Astrocyte of the spinal cord (primary cell): ENCODE results near the gene LHFPL6.

Experiments
- DNase-seq: peaks from one replicate; pipeline ENCODE4 v3.0.0; 2011; ENCODE audit warnings: low read depth, low spot score
- H3K4me3 ChIP-seq: 2 replicates; pipeline ENCODE4 v1.5.1; 2011; ENCODE audit warnings: low read depth, mild to moderate bottlenecking, low read length, moderate library complexity
- in situ Hi-C: cut with HindIII; loops from 2 replicates; pipeline ENCODE4 v1.10.0; 2017; ENCODE audit warnings: low sequenced_read_pairs
- TF ChIP-seq, protein P1 (sequence below): IDR thresholded peaks from 2 replicates; pipeline ENCODE4 v1.5.1; 2012; ENCODE audit warnings: low read depth, mild to moderate bottlenecking, low read length, inconsistent platforms

LHFPL6 gene

DNA sequence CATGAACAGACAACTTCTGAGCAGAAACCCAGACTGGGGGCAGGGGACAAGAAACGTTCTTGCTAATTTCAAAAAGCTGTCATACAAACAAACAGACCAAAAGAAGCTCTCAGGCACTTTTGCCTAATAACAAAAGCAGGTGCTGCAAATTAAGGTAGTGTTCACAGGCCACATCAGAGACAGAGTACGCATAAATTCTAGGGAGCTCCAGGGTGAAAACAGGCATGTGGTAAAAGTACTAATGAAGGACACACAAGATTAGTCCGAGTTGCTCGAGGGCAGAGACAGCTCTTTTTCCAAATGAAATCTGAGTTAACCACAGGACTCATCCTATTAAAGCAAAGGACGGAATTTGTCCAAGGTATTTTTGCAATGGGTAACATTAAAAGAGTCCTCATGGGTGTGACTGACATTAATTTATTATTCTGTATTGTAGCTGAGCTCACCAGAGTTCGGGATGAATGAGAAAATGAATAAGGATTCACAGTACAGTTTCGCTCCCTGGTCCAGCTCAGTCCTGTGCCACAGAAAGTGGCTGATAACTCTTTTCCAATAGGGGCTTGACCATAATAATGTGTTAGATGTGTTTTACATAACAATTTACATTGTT lies 197.3 kb downstream of the LHFPL6 start:
- in situ Hi-C loops: no loop called here
- H3K4me3 ChIP-seq: no peak overlapping the region
- no peak for DNase-seq
- TF ChIP-seq, protein P1, sequence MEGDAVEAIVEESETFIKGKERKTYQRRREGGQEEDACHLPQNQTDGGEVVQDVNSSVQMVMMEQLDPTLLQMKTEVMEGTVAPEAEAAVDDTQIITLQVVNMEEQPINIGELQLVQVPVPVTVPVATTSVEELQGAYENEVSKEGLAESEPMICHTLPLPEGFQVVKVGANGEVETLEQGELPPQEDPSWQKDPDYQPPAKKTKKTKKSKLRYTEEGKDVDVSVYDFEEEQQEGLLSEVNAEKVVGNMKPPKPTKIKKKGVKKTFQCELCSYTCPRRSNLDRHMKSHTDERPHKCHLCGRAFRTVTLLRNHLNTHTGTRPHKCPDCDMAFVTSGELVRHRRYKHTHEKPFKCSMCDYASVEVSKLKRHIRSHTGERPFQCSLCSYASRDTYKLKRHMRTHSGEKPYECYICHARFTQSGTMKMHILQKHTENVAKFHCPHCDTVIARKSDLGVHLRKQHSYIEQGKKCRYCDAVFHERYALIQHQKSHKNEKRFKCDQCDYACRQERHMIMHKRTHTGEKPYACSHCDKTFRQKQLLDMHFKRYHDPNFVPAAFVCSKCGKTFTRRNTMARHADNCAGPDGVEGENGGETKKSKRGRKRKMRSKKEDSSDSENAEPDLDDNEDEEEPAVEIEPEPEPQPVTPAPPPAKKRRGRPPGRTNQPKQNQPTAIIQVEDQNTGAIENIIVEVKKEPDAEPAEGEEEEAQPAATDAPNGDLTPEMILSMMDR: no peak

DNA sequence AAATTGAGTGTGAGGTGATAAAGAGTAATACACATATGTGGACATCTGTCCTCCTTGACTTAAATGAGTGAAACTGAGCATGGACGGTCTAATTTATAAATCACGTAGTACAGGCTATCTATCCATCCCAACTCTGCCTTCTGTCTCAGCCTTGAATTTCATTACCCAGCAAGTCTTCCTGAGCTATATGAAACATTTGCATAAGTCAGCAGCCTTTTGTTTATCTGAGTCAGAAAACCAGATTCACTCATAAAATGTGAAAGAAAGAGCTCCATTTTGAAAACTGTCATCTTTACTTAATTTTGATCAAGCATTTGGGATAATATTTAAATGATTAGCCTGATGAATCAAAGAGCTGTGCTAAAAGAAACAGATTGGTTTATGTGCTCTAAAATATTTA lies 197.9 kb downstream of the LHFPL6 start:
- H3K4me3 ChIP-seq: no peak overlapping the region
- TF ChIP-seq, protein P1: no peak
- in situ Hi-C loops: no loop called here
- DNase-seq: no peak

DNA sequence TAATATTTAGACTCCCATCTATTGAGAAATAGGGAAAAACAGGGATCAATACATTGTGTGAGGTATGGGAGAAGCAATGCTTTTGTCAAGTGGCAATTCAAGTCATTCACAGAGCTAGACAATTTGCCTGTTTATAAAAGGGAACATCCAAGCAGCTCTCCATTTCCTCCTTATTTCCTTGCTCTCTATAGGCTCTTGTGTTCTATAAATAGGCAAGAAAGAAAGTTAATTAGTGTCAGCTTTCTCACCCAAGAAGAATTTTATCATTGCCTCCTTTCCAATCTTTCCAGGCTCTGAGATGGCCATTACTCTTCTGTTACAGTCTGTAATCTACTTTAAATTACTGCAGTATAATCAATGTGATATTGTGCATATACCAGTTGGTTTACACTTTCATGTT lies 199.9 kb downstream of the LHFPL6 start:
- no peak for DNase-seq
- no peak overlapping the region for H3K4me3 ChIP-seq
- TF ChIP-seq, protein P1: no peak
- in situ Hi-C loops: no loop called here

DNA sequence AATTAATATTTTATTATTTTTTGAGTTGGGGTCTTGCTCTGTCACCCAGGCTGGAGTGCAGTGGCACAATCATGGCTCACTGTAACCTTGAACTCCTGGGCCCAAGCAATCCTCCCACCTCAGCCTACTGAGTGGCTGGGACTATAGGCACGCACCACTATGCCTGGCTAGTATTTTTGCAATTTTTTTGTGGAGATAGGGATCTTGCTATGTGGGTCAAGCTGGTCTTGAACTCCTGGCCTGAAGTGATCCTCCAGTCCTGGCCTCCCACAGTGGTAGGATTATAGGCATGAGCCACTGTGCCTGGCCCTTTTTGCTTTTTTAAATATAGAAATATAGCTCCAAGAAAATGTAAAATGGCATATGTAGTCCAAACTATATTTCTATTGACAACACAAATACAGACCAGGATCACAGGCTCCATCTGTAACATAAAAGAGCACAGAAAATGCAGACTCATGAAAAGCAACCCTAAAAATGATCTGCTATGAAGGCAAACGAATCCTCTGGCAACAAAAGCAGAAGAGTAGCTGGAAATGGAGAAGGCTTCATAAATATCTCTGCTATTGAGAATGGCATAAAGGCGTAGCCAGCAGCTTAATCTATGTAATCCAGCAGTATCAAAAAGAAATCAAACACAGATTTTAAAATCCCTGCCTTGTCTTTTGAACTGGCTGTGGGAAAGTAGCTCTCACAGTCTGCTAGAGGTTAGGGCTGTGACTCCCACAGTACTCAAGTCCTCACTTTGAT lies 200.6 kb downstream of the LHFPL6 start:
- no peak for DNase-seq
- TF ChIP-seq, protein P1: no peak
- H3K4me3 ChIP-seq: no peak overlapping the region
- in situ Hi-C loops: no loop called here

DNA sequence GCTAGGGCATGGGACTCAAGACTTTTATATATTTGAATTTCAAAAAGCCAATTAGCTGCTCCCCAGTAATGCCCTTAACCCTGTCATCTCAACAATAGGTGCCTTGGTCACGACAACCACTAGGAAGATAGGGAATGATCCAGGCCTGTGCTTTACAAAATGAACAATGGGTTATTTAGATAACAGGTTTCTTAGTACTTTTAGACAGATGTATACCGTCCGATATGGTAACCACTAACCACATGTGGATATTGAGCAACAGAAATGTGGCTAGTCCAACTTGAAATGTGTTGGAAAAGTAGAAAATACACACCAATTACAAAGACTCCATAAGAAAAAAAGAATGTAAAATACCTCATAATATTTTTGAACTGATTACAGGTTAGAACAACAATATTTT lies 201.2 kb downstream of the LHFPL6 start:
- DNase-seq: no peak
- H3K4me3 ChIP-seq: no peak overlapping the region
- TF ChIP-seq, protein P1: no peak
- in situ Hi-C loops: no loop called here

DNA sequence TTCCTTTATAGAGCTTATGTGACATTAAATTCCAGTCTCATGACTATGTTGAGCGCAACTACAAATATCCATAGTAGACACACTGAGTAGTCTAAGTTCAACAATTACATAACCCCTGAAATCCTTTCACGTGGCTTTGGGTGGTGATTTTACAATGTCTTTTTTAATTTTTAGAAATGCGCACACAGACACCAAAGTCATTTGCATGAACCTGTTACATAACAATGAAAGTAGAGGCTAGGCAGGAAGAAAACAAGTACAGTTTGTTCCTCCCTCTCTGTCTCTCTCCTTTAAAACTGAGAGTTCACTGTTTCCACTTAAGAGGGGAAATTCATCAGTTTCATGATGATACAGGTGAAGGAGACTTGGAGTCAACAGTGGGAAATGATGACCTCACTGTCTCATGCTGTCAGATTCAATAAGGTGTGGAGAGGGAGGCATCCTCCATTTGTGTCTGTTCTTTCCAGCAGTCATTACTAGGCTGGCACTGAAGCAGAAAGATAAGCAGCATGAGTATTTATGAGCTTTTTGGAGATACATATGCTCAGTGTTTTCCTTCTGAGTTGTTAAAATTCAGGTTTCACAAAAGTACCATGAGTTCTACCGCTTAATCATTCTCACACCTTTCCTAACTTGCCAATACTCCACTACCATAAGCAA lies 201.8 kb downstream of the LHFPL6 start:
- H3K4me3 ChIP-seq: no peak overlapping the region
- DNase-seq: no peak
- in situ Hi-C loops: no loop called here
- TF ChIP-seq, protein P1: no peak
